ENCODE data around the gene HVCN1. TPM values are rescaled to one million over a fixed set of nuclear protein-coding genes. Genes with fewer than 3 reads are reported as not detected.

The HVCN1 gene
- total and polyA plus RNA-seq, 4 donors: 9.1 to 16.7 (median 10.8) TPM

- H3K4me1 ChIP-seq (ENCODE audit: control insufficient read depth in 5 of 5, insufficient read depth in 5 of 5, low read length in 5 of 5): no peaks in the 10 kb centered on the region
- H3K4me3 ChIP-seq: no peak overlapping the region
- no peaks in the 10 kb centered on the region for H3K27me3 ChIP-seq (ENCODE audit: control insufficient read depth in 3 of 3, insufficient read depth in 3 of 3, low read length in 2 of 3)
- ATAC-seq (ENCODE audit: insufficient read depth, low FRiP score) (no peak), DNase-seq (no peak)
- H3K9ac ChIP-seq (ENCODE audit: insufficient read depth in 1 of 2, low read length in 2 of 2): no peak overlapping the region
- peaks cover 2 to 15% (median 4%) of the 10 kb centered on the region in 4 donors for H3K36me3 ChIP-seq (ENCODE audit: control insufficient read depth in 4 of 4, insufficient read depth in 4 of 4, low read length in 4 of 4)
- TF ChIP-seq CTCF (IDR thresholded peaks at IDR 0.05; ENCODE audit: control extremely low read depth, extremely low read depth): no peak
- 58 to 79% methylated on average over 8 of the region's 8 CpGs for WGBS, 2 donors
- H3K9me3 ChIP-seq (ENCODE audit: control insufficient read depth in 4 of 4, insufficient read depth in 3 of 4, low read length in 3 of 4): no peaks in the 10 kb centered on the region
- no peak overlapping the region for H3K27ac ChIP-seq (ENCODE audit: low read depth in 1 of 2, low read length in 1 of 2)
These were observed 61.3 kb downstream of the HVCN1 start for GRCh38 chr12:110627500-110628195.

GRCh38 chr12:110622582-110622981 lies 66.3 kb downstream of the HVCN1 start:
- DNase-seq (no peak), ATAC-seq (ENCODE audit: insufficient read depth, low FRiP score) (no peak)
- Histone ChIP-seq H3K9me3 (ENCODE audit: control insufficient read depth in 4 of 4, insufficient read depth in 3 of 4, low read length in 3 of 4) (no peaks in the 10 kb centered on the region), H3K9ac (ENCODE audit: insufficient read depth in 1 of 2, low read length in 2 of 2) (no peak overlapping the region), H3K36me3 (ENCODE audit: control insufficient read depth in 4 of 4, insufficient read depth in 4 of 4, low read length in 4 of 4) (no peaks in the 10 kb centered on the region), H3K27me3 (ENCODE audit: control insufficient read depth in 3 of 3, insufficient read depth in 3 of 3, low read length in 2 of 3) (no peaks in the 10 kb centered on the region), H3K4me1 (ENCODE audit: control insufficient read depth in 5 of 5, insufficient read depth in 5 of 5, low read length in 5 of 5) (no peaks in the 10 kb centered on the region), H3K4me3 (no peak overlapping the region), H3K27ac (ENCODE audit: low read depth in 1 of 2, low read length in 1 of 2) (no peak overlapping the region)
- TF ChIP-seq CTCF (IDR thresholded peaks at IDR 0.05; ENCODE audit: control extremely low read depth, extremely low read depth): no peak
- WGBS, 2 donors: 87 to 97% methylated on average over 3 of the region's 3 CpGs

- H3K27me3 ChIP-seq (ENCODE audit: control insufficient read depth in 3 of 3, insufficient read depth in 3 of 3, low read length in 2 of 3): no peaks in the 10 kb centered on the region
- TF ChIP-seq CTCF (IDR thresholded peaks at IDR 0.05; ENCODE audit: control extremely low read depth, extremely low read depth): no peak
- WGBS, 2 donors: 81 to 85% methylated on average over 4 of the region's 4 CpGs
- H3K36me3 ChIP-seq (ENCODE audit: control insufficient read depth in 4 of 4, insufficient read depth in 4 of 4, low read length in 4 of 4): peaks cover 0 to 7% (median 1%) of the 10 kb centered on the region in 4 donors
- ATAC-seq (ENCODE audit: insufficient read depth, low FRiP score) (no peak), DNase-seq (no peak)
- no peak overlapping the region for H3K9ac ChIP-seq (ENCODE audit: insufficient read depth in 1 of 2, low read length in 2 of 2)
- H3K4me3 ChIP-seq: no peak overlapping the region
- no peak overlapping the region for H3K27ac ChIP-seq (ENCODE audit: low read depth in 1 of 2, low read length in 1 of 2)
- peaks cover 0 to 2% (median 1%) of the 10 kb centered on the region in 5 donors for H3K4me1 ChIP-seq (ENCODE audit: control insufficient read depth in 5 of 5, insufficient read depth in 5 of 5, low read length in 5 of 5)
- no peaks in the 10 kb centered on the region for H3K9me3 ChIP-seq (ENCODE audit: control insufficient read depth in 4 of 4, insufficient read depth in 3 of 4, low read length in 3 of 4)
These were observed 69.4 kb downstream of the HVCN1 start for GRCh38 chr12:110619534-110619953.

All from lung (tissue), 12 donors.